Pons (tissue), 1 donor: Measurements from ENCODE around the gene PRR20C.
A peak's percentile ranks its signal among the peaks of the same experiment; 100 is the strongest.
"Not testable (repeated sequence)": the region's sequence is repeated elsewhere in the genome, so short reads cannot be mapped to it uniquely, and the experiment has no call there.

Experiments
- DNase-seq: peaks from one replicate; pipeline ENCODE4 v3.0.0-alpha.2; 2016; ENCODE audit warnings: low spot score

The PRR20C gene

DNA sequence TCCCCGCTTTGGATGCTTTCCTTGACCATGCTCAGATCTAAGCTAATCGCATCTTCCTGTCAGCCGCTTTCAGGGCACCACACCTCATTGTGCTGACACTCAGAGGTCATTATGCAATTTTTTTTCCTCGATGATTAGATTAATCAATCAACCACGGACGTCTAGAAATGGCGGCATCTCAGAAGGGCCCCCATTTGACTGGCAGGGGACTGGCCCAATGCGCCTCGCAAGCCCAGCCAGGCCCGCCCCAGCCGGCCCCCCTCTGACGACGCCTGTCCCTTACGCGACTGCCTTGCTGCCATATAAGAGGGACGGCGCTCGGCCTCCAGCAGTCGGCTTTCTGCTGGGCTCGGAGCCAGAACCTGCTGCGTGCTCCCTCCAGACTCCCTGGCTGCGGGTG lies at the start of gene PRR20C:
TSS of gene PRR20C (plus strand) at position 301 of the 400 bp plus-strand sequence. CDS start 387 bp downstream, outside the sequence.
- DNase-seq: not testable (repeated sequence)

GRCh38 chr13:57114945-57115344 lies 38.9 kb upstream of the PRR20C start:
- no peak for DNase-seq

DNA sequence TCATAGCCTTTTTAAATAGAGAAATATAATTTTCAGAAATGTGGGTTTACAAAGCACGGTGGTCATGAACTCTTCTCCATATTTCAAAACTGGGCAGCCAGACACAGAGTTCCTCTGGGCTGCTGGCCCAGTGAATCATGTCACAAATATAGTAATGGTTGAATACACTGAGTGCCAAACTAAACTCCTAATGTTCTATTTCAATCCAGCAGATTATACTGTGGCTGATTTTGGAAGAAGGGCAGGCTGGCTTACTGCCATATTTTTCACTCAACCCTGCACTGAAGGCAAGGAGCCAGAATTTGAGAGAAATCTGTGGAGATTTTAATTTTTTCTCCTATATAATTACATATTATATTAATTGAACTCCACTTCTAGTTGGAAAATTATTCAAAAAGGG lies 30.2 kb upstream of the PRR20C start:
- peak; percentile 15 for DNase-seq

DNA sequence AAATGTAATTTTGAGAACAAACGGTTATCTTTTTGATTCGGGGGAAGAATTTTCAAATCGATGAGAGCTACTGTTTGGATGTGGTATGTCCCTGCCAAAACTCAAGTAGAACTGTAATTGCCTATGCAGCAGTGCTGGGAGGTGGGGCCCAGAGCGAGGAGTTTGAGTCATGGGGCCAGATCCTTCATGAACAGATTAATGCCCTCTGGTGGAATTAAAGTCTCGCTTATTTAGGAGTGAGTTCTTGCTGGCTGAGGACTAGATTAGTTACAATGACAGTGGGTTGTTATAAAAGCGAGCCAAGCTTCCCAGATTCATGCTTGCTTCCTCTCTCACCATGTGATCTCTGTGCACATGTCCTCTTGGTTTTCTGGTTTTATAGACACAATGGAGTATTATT lies 25.0 kb upstream of the PRR20C start:
- DNase-seq: no peak

DNA sequence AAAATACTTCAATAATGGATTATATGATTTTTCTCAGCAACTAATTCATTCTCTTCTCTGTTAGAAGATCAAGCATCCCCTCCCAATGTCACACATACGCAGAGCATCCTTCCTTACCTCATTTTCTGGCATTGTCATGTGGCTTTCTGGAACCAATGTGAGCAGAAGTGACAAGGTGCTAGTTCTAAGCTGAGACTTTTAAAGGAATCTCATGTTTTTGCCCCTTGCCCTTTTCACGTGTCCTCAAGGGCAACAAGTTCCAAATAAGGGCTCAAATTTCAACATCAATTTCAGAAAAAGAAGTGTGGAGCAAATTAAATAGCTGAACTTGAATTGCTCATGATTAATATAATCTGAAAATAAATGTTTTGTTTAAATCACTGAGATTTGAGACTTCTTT lies 17.8 kb upstream of the PRR20C start:
- no peak for DNase-seq

- no peak for DNase-seq
These were observed 16.3 kb upstream of the PRR20C start for GRCh38 chr13:57137585-57137984.

DNA sequence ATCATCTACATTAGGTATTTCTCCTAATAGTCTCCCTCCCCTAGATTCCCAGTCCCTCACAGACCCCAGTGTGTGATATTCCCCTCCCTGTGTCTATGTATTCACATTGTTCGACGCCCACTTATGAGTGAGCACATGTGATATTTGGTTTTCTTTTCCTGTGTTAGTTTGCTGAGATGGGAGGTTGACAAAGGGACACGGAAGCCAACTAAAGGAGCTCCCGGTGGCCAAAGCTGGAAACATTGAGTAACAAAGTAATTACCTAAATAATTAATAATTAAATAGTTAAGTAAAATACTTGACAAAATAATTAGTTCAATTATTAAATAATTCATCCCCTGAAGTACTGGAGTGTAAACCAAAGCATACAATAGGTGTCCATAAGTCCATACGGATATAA lies 14.9 kb upstream of the PRR20C start:
- DNase-seq: no peak

DNA sequence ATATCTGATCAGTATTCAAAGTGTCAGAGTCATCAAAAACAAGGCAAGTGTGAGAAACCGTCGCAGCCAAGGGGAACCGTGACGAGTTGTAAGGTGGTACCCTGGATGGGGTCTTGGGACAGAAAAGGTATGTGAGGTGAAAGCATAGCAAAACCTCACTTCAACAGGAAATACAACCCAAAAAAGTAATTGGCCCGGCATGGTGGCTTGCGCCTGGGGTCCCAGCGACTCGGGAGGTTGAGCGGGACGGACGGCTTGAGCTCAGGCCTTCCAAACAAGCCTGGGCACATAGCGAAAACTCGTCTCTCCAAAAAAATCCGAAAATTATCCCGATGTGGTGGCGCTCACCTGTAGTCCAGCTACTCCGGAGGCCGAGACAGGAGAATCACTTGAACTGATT lies 14.1 kb upstream of the PRR20C start:
- DNase-seq: not testable (repeated sequence)

DNA sequence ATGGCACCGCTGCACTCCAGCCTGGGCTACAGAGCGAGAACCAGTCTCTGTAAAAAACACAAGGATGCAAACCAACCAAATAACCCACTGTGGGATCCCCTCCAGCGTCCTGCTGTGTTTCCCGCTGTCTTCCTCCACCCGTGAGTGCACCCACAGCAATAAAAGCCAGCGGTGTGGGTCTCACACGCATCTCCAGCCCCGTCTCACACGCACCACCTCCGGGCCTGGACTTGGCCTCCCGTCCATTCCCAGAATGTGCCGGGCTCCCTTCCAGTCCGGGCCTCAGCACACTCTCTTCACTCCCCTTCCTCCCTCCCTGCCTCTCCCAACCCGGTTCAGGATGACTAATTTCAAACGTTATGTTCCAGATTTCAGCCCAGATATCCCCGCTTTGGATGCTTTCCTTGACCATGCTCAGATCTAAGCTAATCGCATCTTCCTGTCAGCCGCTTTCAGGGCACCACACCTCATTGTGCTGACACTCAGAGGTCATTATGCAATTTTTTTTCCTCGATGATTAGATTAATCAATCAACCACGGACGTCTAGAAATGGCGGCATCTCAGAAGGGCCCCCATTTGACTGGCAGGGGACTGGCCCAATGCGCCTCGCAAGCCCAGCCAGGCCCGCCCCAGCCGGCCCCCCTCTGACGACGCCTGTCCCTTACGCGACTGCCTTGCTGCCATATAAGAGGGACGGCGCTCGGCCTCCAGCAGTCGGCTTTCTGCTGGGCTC lies 13.5 kb upstream of the PRR20C start, which contains the start of gene PRR20A:
TSS of gene PRR20A (plus strand) at position 684 of the 734 bp plus-strand sequence. CDS start 387 bp downstream, outside the sequence.
- not testable (repeated sequence) for DNase-seq

- DNase-seq: not testable (repeated sequence)
These were observed 6.7 kb upstream of the PRR20C start, which contains the start of gene PRR20B for GRCh38 chr13:57147188-57147587. TSS of gene PRR20B (plus strand) at chr13:57147488. CDS start at chr13:57147875, 387 bp downstream.

DNA sequence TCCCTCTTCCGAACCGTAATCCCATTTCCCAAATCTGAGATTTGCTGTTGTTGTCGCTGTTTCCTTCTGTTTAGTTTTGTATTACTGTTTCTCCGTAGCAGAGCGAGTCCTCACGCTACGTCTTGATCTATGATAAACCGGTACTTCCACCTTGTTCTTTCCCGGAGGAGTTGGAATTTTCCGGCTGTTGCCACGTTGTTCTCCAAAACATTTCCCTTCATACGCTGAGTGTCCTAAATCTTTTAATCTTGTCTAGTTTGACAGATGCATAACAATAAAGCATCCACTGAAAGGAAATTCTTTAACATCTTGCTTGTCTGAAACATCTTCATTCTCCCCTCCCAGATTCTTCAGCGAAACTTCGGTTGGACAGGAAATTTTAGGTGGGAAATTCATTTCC lies 5.8 kb upstream of the PRR20C start:
- not testable (repeated sequence) for DNase-seq

DNA sequence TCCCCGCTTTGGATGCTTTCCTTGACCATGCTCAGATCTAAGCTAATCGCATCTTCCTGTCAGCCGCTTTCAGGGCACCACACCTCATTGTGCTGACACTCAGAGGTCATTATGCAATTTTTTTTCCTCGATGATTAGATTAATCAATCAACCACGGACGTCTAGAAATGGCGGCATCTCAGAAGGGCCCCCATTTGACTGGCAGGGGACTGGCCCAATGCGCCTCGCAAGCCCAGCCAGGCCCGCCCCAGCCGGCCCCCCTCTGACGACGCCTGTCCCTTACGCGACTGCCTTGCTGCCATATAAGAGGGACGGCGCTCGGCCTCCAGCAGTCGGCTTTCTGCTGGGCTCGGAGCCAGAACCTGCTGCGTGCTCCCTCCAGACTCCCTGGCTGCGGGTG lies 6.5 kb downstream of the PRR20C start, which contains the start of gene PRR20D:
TSS of gene PRR20D (plus strand) at position 301 of the 400 bp plus-strand sequence. CDS start 387 bp downstream, outside the sequence.
- not testable (repeated sequence) for DNase-seq

- DNase-seq: not testable (repeated sequence)
These were observed 13.0 kb downstream of the PRR20C start, which contains the start of gene PRR20E for GRCh38 chr13:57166897-57167296. TSS of gene PRR20E (plus strand) at chr13:57167197. CDS start at chr13:57167584, 387 bp downstream.

GRCh38 chr13:57191667-57192066 lies 37.8 kb downstream of the PRR20C start:
- DNase-seq: no peak
